A549 (cell line): ENCODE results near the gene GNG12.

Experiments used
- BHLHE40 ChIP-seq: IDR thresholded peaks from 2 replicates; pipeline ENCODE4 v1.6.1; 2012; ENCODE audit warnings: low read depth, low read length, inconsistent platforms
- CHD2 ChIP-seq: fragments of 150-350 bp; IDR thresholded peaks from 2 replicates; pipeline ENCODE4 v1.6.1; 2014; ENCODE audit warnings: low read length; ENCODE audit not compliant: partially characterized antibody
- CHD4 ChIP-seq: fragments of 200-600 bp; sonication (generic); IDR thresholded peaks from 2 replicates; pipeline ENCODE4 v1.6.1; 2016; ENCODE audit warnings: antibody characterized with exemption, mild to moderate bottlenecking, borderline replicate concordance
- CTCF ChIP-seq: fragments of >200 bp; sonication (Bioruptor Twin); formaldehyde crosslinking; IDR thresholded peaks from 3 replicates; pipeline ENCODE4 v1.5.1; 2016
- ESRRA ChIP-seq: fragments of 150-350 bp; IDR thresholded peaks from 2 replicates; pipeline ENCODE4 v1.6.1; 2014; ENCODE audit warnings: mild to moderate bottlenecking, low read length, borderline replicate concordance
- FOSL2 ChIP-seq, 2 experiments: fragments of 450-650 bp in 1 of 2; fragments of >200 bp in 1 of 2; sonication (Bioruptor Twin) in 1 of 2; formaldehyde crosslinking; IDR thresholded peaks; 2 replicates each; pipeline versions ENCODE4 v1.5.0 to v1.6.1; 2016 to 2020; ENCODE audit warnings: mild to moderate bottlenecking in 1 of 2, moderate library complexity in 1 of 2
- JUNB ChIP-seq: fragments of >200 bp; sonication (Bioruptor Twin); formaldehyde crosslinking; IDR thresholded peaks from 2 replicates; pipeline ENCODE4 v1.6.1; 2016
- POLR2A ChIP-seq: IDR thresholded peaks from 2 replicates; pipeline ENCODE4 v1.6.1; 2012; ENCODE audit warnings: mild to moderate bottlenecking, low read length
- POLR2AphosphoS2 ChIP-seq: conservative IDR thresholded peaks from 2 replicates; pipeline ENCODE4 v1.6.1; 2012; ENCODE audit warnings: low read length, improper control_type of control experiment, inconsistent platforms
- REST ChIP-seq: fragments of 200-600 bp; sonication (generic); IDR thresholded peaks from 2 replicates; pipeline ENCODE4 v1.6.1; 2016; ENCODE audit warnings: antibody characterized with exemption, mild to moderate bottlenecking, moderate library complexity
- RFX5 ChIP-seq: fragments of 450-650 bp; IDR thresholded peaks from 2 replicates; pipeline ENCODE4 v1.7.1; 2014; ENCODE audit warnings: antibody characterized with exemption, mild to moderate bottlenecking, moderate library complexity
- SMC3 ChIP-seq: fragments of >200 bp; sonication (Bioruptor Twin); formaldehyde crosslinking; IDR thresholded peaks from 3 replicates; pipeline ENCODE4 v1.6.1; 2018; ENCODE audit warnings: inconsistent platforms
- ZNF302 ChIP-seq: fragments of 250-450 bp; sonication (Bioruptor Pico); IDR thresholded peaks from 2 replicates; pipeline ENCODE4 v1.9.0; 2021; ENCODE audit warnings: inconsistent platforms, mild to moderate bottlenecking, moderate library complexity

- TF ChIP-seq REST (no peak), POLR2A (no peak), POLR2AphosphoS2 (no peak), FOSL2 (IDR thresholded peaks at IDR 0.05) (no peak), FOSL2 (CRISPR knock-in tag; IDR thresholded peaks at IDR 0.05) (no peak), SMC3 (no peak), CTCF (no peak), CHD4 (no peak), ZNF302 (CRISPR knock-in tag) (no peak), BHLHE40 (no peak), ESRRA (no peak), CHD2 (no peak), RFX5 (no peak), JUNB (no peak)
These were observed 10.1 kb upstream of the GNG12 start for GRCh38 chr1:67843331-67843730.
